Measurements from ENCODE around the gene BBOF1. TPM values are rescaled to one million over a fixed set of nuclear protein-coding genes. Genes with fewer than 3 reads are reported as not detected.
"Not testable (repeated sequence)": the region's sequence is repeated elsewhere in the genome, so short reads cannot be mapped to it uniquely, and the experiment has no call there.

Gene BBOF1
- total RNA-seq, 2 experiments from 2014 or later, result 0.50 to 1.3 TPM

DNA sequence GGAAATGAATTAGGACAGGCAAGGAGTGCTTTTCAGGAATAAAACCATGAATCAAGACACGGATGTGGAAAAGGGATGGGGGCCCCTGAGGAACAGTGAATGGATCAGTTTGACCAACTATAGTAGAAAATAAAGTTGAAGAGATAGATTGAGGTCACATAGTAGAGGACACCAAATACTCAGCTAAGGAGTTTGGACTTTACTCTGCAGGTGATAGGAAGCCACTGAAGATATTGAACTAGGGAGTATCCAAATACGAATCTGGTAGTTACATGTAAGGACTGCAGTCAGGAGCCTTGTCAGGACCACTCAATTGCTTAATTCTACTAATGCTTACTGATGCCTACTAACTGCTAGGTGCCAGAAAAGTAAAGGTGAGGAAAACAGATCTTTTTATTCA lies 20.4 kb upstream of the BBOF1 start:
- ChIA-PET POLR2A (no interaction called here), CTCF (no interaction called here)
- Mint-ChIP-seq H3K36me3 (ENCODE audit: low read depth) (no peaks in the 10 kb centered on the region), H3K9me3 (no peaks in the 10 kb centered on the region), H3K4me1 (no peaks in the 10 kb centered on the region), H3K4me3 (no peak overlapping the region), H3K27ac (no peak overlapping the region), H3K27me3 (no peaks in the 10 kb centered on the region)
- no peak for DNase-seq

DNA sequence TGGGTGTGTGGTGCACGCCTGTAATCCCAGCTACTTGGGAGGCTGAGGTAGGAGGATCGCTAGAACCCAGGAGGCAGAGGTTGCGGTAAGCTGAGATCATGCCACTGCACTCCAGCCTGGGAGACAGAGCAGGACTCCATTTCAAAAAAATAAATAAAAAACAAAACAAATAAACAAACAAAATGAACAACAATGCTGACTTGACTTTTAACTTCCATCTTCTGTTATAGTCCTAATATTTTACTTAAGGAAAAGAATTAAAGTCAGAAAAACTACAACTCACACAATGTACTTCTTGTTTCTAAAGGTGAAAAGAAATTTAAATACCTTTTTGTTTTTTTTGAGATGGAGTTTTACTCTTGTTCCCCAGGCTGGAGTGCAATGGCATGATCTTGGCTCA lies 13.5 kb upstream of the BBOF1 start:
- H3K27me3 Mint-ChIP-seq; H3K27ac Mint-ChIP-seq; POLR2A ChIA-PET; H3K36me3 Mint-ChIP-seq (ENCODE audit: low read depth); H3K4me3 Mint-ChIP-seq; DNase-seq; H3K9me3 Mint-ChIP-seq; CTCF ChIA-PET; H3K4me1 Mint-ChIP-seq: not testable (repeated sequence)

DNA sequence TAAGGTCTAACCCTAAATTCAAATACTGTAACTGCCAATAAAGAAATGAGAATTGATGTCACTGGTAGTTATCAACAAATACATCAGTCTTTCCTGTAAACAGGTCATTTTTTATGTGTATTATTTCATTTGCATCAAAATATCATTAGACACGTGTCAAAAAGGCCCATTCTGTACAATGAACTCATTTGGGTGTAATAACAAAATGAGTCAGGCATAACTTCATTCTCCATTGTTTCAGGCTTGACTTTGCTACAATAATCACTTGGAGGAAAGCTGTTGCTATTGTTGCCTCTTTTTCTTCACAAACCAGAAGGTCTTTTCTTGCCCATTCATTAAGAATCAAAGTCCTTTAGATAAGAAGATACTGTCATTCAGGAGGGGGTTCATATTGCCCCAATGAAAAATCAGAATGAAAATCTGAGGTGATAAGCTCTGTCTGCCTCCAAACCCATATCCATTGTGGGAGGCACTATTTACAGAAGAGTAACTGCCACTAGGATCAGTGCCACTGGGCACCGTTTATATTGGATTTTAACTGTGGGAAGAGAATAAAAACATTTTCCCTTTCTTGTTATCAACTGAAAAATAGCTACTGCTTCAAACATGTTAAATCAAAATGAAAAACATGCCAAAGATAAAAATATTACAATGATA lies 10.2 kb upstream of the BBOF1 start:
- H3K36me3 Mint-ChIP-seq (ENCODE audit: low read depth), result peaks cover 14% of the 10 kb centered on the region
- POLR2A ChIA-PET, result no interaction called here
- no peak overlapping the region for H3K4me3 Mint-ChIP-seq
- H3K27me3 Mint-ChIP-seq, result no peaks in the 10 kb centered on the region
- no peaks in the 10 kb centered on the region for H3K4me1 Mint-ChIP-seq
- no peaks in the 10 kb centered on the region for H3K9me3 Mint-ChIP-seq
- H3K27ac Mint-ChIP-seq, result no peak overlapping the region
- CTCF ChIA-PET, result no interaction called here
- no peak for DNase-seq

DNA sequence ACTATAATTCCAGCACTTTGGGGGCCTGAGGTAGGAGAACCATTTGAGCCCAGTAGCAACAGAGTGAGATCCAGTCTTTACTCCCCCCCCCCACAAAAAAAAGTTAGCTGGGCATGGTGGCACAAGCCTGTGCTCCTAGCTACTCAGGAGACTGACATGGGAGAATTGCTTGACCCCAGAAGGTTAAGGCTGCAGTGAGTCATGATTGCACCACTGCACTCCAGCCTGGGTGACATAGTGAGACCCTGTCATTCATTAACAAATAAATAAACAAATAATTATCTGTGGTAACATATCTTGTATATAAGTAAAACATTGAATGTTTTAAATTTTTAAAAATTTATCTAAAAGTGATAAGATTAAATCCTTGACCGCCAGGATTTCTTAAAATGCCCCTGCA lies 4.8 kb upstream of the BBOF1 start:
- POLR2A ChIA-PET, result no interaction called here
- Mint-ChIP-seq H3K4me3 (no peak overlapping the region), H3K27ac (no peak overlapping the region), H3K27me3 (no peaks in the 10 kb centered on the region), H3K9me3 (no peaks in the 10 kb centered on the region), H3K4me1 (peaks cover 19% of the 10 kb centered on the region), H3K36me3 (ENCODE audit: low read depth) (peaks cover 9% of the 10 kb centered on the region)
- CTCF ChIA-PET, result no interaction called here
- no peak for DNase-seq

GRCh38 chr14:74015176-74015575 lies 4.0 kb upstream of the BBOF1 start:
- DNase-seq, result no peak

GRCh38 chr14:74015963-74016362 lies 3.2 kb upstream of the BBOF1 start:
- no peaks in the 10 kb centered on the region for H3K27me3 Mint-ChIP-seq
- POLR2A ChIA-PET, result no interaction called here
- no peak overlapping the region for H3K4me3 Mint-ChIP-seq
- no peaks in the 10 kb centered on the region for H3K9me3 Mint-ChIP-seq
- peak overlapping the region; percentile 56 for H3K27ac Mint-ChIP-seq
- no peak for DNase-seq
- H3K4me1 Mint-ChIP-seq, result peaks cover 24% of the 10 kb centered on the region
- CTCF ChIA-PET, result interaction anchor here (1.0 kb wide), 1 partner anchor 10 kb away, joined by 5 read pairs; no protein-coding TSS in a partner anchor
- H3K36me3 Mint-ChIP-seq (ENCODE audit: low read depth), result peaks cover 9% of the 10 kb centered on the region

More at GRCh38 chr14:74015176-74015575, 4.0 kb upstream of the BBOF1 start:
- no peaks in the 10 kb centered on the region for H3K9me3 Mint-ChIP-seq
- H3K4me1 Mint-ChIP-seq, result peaks cover 24% of the 10 kb centered on the region
- ChIA-PET CTCF (no interaction called here), POLR2A (no interaction called here)
- H3K4me3 Mint-ChIP-seq, result no peak overlapping the region
- no peak overlapping the region for H3K27ac Mint-ChIP-seq
- H3K36me3 Mint-ChIP-seq (ENCODE audit: low read depth), result peaks cover 9% of the 10 kb centered on the region
- H3K27me3 Mint-ChIP-seq, result no peaks in the 10 kb centered on the region

- peak overlapping the region; percentile 93 for H3K27ac Mint-ChIP-seq
- ChIA-PET CTCF (interaction anchor here (0.5 kb wide), 1 partner anchor 41 kb away, joined by 3 read pairs; no protein-coding TSS in a partner anchor), POLR2A (interaction anchor here (0.7 to 2.2 kb wide), 9 partner anchors 11 to 264 kb away, joined by 3 to 13 read pairs (median 3); partner anchors contain the start of genes ALDH6A1, LIN52 and ZNF410)
- peaks cover 4% of the 10 kb centered on the region for H3K36me3 Mint-ChIP-seq (ENCODE audit: low read depth)
- peak overlapping the region; percentile 93 for H3K4me3 Mint-ChIP-seq
- H3K4me1 Mint-ChIP-seq, result peaks cover 24% of the 10 kb centered on the region
- no peak for DNase-seq
- no peaks in the 10 kb centered on the region for H3K9me3 Mint-ChIP-seq
- H3K27me3 Mint-ChIP-seq, result no peaks in the 10 kb centered on the region
These were observed 969 bp upstream of the BBOF1 start for GRCh38 chr14:74018174-74018585.

GRCh38 chr14:74019408-74020137 lies 424 bp downstream of the BBOF1 start:
- peak overlapping the region; percentile 75 for H3K27ac Mint-ChIP-seq
- peaks cover 24% of the 10 kb centered on the region for H3K4me1 Mint-ChIP-seq
- H3K9me3 Mint-ChIP-seq, result no peaks in the 10 kb centered on the region
- CTCF ChIA-PET, result interaction anchor here (0.8 kb wide), 1 partner anchor 291 kb away, joined by 3 read pairs; no protein-coding TSS in a partner anchor
- no peaks in the 10 kb centered on the region for H3K36me3 Mint-ChIP-seq (ENCODE audit: low read depth)
- no peak for DNase-seq
- POLR2A ChIA-PET, result interaction anchor here (0.9 to 2.2 kb wide), 9 partner anchors 13 to 266 kb away, joined by 3 to 13 read pairs (median 4); partner anchors contain the start of genes ALDH6A1, LIN52 and ZNF410
- no peaks in the 10 kb centered on the region for H3K27me3 Mint-ChIP-seq
- peak overlapping the region; percentile 93 for H3K4me3 Mint-ChIP-seq

- H3K36me3 Mint-ChIP-seq (ENCODE audit: low read depth), result no peaks in the 10 kb centered on the region
- no peaks in the 10 kb centered on the region for H3K9me3 Mint-ChIP-seq
- no peaks in the 10 kb centered on the region for H3K27me3 Mint-ChIP-seq
- peaks cover 10% of the 10 kb centered on the region for H3K4me1 Mint-ChIP-seq
- no peak overlapping the region for H3K27ac Mint-ChIP-seq
- DNase-seq, result no peak
- ChIA-PET CTCF (no interaction called here), POLR2A (no interaction called here)
- no peak overlapping the region for H3K4me3 Mint-ChIP-seq
These were observed 3.2 kb downstream of the BBOF1 start for GRCh38 chr14:74022346-74022745.

DNA sequence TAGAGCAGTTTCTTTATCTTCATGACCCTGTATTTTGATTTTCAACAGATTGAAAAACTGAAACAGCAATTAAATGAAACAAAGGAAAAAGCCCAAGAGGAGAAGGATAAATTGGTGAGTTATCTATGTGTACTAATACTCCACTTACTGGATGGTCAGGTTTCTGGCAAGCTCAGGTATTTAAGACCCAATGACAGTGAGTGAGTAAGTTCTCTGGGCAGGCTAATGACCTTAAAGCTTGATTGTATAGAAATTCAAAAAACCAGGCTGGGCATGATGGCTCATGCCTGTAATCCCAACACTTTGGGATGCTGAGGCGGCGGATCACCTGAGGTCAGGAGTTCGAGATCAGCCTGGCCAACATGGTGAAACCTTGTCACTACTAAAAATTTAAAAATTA lies 10.0 kb downstream of the BBOF1 start:
- H3K4me3 Mint-ChIP-seq, result no peak overlapping the region
- CTCF ChIA-PET, result no interaction called here
- POLR2A ChIA-PET, result no interaction called here
- no peaks in the 10 kb centered on the region for H3K4me1 Mint-ChIP-seq
- H3K36me3 Mint-ChIP-seq (ENCODE audit: low read depth), result no peaks in the 10 kb centered on the region
- no peak for DNase-seq
- H3K27ac Mint-ChIP-seq, result no peak overlapping the region
- H3K27me3 Mint-ChIP-seq, result no peaks in the 10 kb centered on the region
- no peaks in the 10 kb centered on the region for H3K9me3 Mint-ChIP-seq

GRCh38 chr14:74034572-74034971 lies 15.4 kb downstream of the BBOF1 start:
- ChIA-PET POLR2A (no interaction called here), CTCF (interaction anchor here (1.0 kb wide), 1 partner anchor 97 kb away, joined by 3 read pairs; no protein-coding TSS in a partner anchor)
- no peaks in the 10 kb centered on the region for H3K36me3 Mint-ChIP-seq (ENCODE audit: low read depth)
- DNase-seq, result no peak
- H3K27ac Mint-ChIP-seq, result no peak overlapping the region
- no peaks in the 10 kb centered on the region for H3K27me3 Mint-ChIP-seq
- H3K4me1 Mint-ChIP-seq, result no peaks in the 10 kb centered on the region
- no peaks in the 10 kb centered on the region for H3K9me3 Mint-ChIP-seq
- H3K4me3 Mint-ChIP-seq, result no peak overlapping the region

GRCh38 chr14:74035556-74035955 lies 16.4 kb downstream of the BBOF1 start:
- H3K4me1 Mint-ChIP-seq, result no peaks in the 10 kb centered on the region
- ChIA-PET POLR2A (no interaction called here), CTCF (interaction anchor here (0.6 to 1.0 kb wide), 3 partner anchors 96 to 531 kb away, joined by 3 to 6 read pairs (median 3); no protein-coding TSS in a partner anchor)
- H3K4me3 Mint-ChIP-seq, result no peak overlapping the region
- H3K36me3 Mint-ChIP-seq (ENCODE audit: low read depth), result no peaks in the 10 kb centered on the region
- H3K9me3 Mint-ChIP-seq, result no peaks in the 10 kb centered on the region
- no peaks in the 10 kb centered on the region for H3K27me3 Mint-ChIP-seq
- H3K27ac Mint-ChIP-seq, result no peak overlapping the region
- DNase-seq, result no peak

- ChIA-PET CTCF (interaction anchor here (0.6 kb wide), 1 partner anchor 266 kb away, joined by 3 read pairs; no protein-coding TSS in a partner anchor), POLR2A (no interaction called here)
- no peak for DNase-seq
- H3K4me3 Mint-ChIP-seq, result no peak overlapping the region
- no peaks in the 10 kb centered on the region for H3K27me3 Mint-ChIP-seq
- H3K4me1 Mint-ChIP-seq, result no peaks in the 10 kb centered on the region
- H3K36me3 Mint-ChIP-seq (ENCODE audit: low read depth), result no peaks in the 10 kb centered on the region
- H3K27ac Mint-ChIP-seq, result no peak overlapping the region
- no peaks in the 10 kb centered on the region for H3K9me3 Mint-ChIP-seq
These were observed 19.1 kb downstream of the BBOF1 start for GRCh38 chr14:74038020-74038859.

All from activated CD4-positive, alpha-beta memory T cell treated with anti-CD3 and anti-CD28 coated beads, Interleukin-2, amount 10 ng/mL, durations not matched to agents 7 days and 5 days (primary cell).